ENCODE measurements around the gene DMTF1.

Gene DMTF1

GRCh38 chr7:87187120-87187519 lies 34.9 kb downstream of the DMTF1 start:
- Histone ChIP-seq H3K27me3 (ENCODE audit: insufficient read depth, poor library complexity, severe bottlenecking) (no peaks in the 10 kb centered on the region), H3K27ac (replicated peaks) (no peak overlapping the region), H3K4me3 (replicated peaks; ENCODE audit: insufficient read depth, low read length) (no peak overlapping the region)
- no peak for TF ChIP-seq GABPA (IDR thresholded peaks at IDR 0.05; ENCODE audit: low read depth)
- TF ChIP-seq CTCF (IDR thresholded peaks at IDR 0.05; ENCODE audit: insufficient read depth, low read length): no peak
- no peak for TF ChIP-seq REST (IDR thresholded peaks at IDR 0.05; ENCODE audit: insufficient replicate concordance, low read depth)
- TF ChIP-seq POLR2AphosphoS5 (IDR thresholded peaks at IDR 0.05; ENCODE audit: low read depth): no peak
- no peak for TF ChIP-seq SPI1 (IDR thresholded peaks at IDR 0.05; ENCODE audit: borderline replicate concordance, low read depth)
- no peak for DNase-seq (ENCODE audit: low read depth in 1 of 2, low spot score in 1 of 2)

- H3K27ac ChIP-seq (replicated peaks): no peak overlapping the region
- no peaks in the 10 kb centered on the region for H3K27me3 ChIP-seq (ENCODE audit: insufficient read depth, poor library complexity, severe bottlenecking)
- TF ChIP-seq GABPA (IDR thresholded peaks at IDR 0.05; ENCODE audit: low read depth) (no peak), POLR2AphosphoS5 (IDR thresholded peaks at IDR 0.05; ENCODE audit: low read depth) (no peak), REST (IDR thresholded peaks at IDR 0.05; ENCODE audit: insufficient replicate concordance, low read depth) (no peak)
- DNase-seq (ENCODE audit: low read depth in 1 of 2, low spot score in 1 of 2): no peak
- H3K4me3 ChIP-seq (replicated peaks; ENCODE audit: insufficient read depth, low read length): no peak overlapping the region
Observed at GRCh38 chr7:87188930-87189329, 36.7 kb downstream of the DMTF1 start.

DNA sequence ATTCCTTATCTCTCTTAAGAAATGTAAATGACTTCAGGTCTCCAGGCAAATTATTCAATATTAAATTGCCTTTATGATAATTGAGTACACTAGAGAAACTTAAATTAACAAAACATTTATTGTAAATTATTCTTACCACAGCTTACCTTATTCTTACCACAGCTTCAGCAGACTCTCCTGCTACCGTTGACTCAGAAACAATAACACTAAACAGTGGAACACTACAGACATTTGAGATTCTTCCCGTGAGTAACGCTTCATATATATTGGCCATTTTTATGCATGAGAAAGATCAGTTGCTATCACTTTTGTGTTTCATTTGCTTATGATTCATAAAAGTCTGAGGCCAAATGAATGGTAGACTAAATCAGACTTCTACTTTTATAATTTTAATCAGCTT lies 38.5 kb downstream of the DMTF1 start:
- TF ChIP-seq CTCF (IDR thresholded peaks at IDR 0.05; ENCODE audit: insufficient read depth, low read length) (no peak), GABPA (IDR thresholded peaks at IDR 0.05; ENCODE audit: low read depth) (no peak), POLR2AphosphoS5 (IDR thresholded peaks at IDR 0.05; ENCODE audit: low read depth) (no peak), REST (IDR thresholded peaks at IDR 0.05; ENCODE audit: insufficient replicate concordance, low read depth) (no peak), SPI1 (IDR thresholded peaks at IDR 0.05; ENCODE audit: borderline replicate concordance, low read depth) (no peak)
- H3K4me3 ChIP-seq (replicated peaks; ENCODE audit: insufficient read depth, low read length): no peak overlapping the region
- no peak overlapping the region for H3K27ac ChIP-seq (replicated peaks)
- no peaks in the 10 kb centered on the region for H3K27me3 ChIP-seq (ENCODE audit: insufficient read depth, poor library complexity, severe bottlenecking)
- no peak for DNase-seq (ENCODE audit: low read depth in 1 of 2, low spot score in 1 of 2)

Data from HL-60 (cell line).